GM21717 (cell line): Measurements from ENCODE around the gene RABL3.
"Not testable (repeated sequence)": the region's sequence is repeated elsewhere in the genome, so short reads cannot be mapped to it uniquely, and the experiment has no call there.

ENCODE experiments used
- ATAC-seq: cut with Tn5 transposase; IDR thresholded peaks from one replicate; pipeline ENCODE4 v1.9.1; 2021; ENCODE audit warnings: mild to moderate bottlenecking, moderate library complexity; ENCODE audit not compliant: unreplicated experiment

RABL3 gene, protein sequence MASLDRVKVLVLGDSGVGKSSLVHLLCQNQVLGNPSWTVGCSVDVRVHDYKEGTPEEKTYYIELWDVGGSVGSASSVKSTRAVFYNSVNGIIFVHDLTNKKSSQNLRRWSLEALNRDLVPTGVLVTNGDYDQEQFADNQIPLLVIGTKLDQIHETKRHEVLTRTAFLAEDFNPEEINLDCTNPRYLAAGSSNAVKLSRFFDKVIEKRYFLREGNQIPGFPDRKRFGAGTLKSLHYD

DNA sequence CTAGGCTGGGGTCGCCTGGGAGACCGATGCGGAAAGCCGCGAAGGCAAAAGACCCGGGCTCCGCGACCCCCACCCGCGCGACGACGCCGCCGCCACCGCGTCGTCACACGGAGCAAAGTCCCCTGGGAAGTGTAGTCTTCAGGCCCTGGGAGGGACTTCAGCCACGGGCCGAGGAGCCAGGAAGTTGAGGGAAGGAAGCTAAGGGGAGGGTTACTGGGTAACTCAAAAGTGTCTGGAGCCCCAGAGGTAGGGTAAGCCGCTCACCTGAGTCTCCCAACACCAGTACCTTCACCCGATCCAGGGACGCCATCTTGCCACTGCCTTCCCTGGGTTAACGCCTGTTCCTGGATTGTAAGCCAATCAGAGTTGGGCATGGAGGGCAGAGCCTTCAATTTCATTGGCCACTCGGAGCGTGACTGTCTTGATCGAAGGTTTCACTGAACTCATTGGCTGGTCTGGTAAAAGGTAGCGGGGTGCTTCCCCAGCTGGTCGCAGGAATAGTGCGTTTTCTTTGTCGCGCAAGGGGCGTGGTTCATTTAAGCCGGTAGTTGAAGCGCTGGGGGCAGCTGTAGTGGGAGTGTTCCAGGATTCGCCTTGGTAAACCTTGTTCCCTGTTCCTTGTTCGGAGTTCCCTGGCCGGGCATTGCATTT, at the start of gene RABL3, which contains the start of gene GTF2E1:
TSS of gene RABL3 (minus strand) at position 319 of the 651 bp plus-strand sequence. CDS start at position 310, 9 bp downstream.
TSS of gene GTF2E1 (plus strand) at position 547 of the 651 bp plus-strand sequence. CDS start 7,809 bp downstream, outside the sequence.
- ATAC-seq = peak; percentile 99

DNA sequence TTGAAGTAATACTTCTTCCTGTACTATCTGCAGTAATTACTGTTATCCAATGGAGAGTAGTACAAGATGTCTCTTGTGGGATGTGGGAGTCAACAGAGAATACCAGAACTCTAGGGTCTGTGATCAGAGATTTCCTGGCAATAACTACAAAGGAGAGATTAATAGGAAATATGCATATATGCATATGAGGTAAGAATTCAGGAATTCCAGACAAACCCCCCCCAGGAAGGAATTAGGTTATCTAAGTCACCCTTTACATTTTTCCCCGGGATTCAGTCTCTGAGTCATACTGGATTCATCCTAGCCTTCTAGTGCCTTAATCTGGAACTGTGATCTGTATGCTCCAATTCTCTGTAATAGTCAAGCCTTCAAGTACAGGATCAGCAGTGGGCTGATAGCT, 49.6 kb upstream of the RABL3 start:
- ATAC-seq = no peak

DNA sequence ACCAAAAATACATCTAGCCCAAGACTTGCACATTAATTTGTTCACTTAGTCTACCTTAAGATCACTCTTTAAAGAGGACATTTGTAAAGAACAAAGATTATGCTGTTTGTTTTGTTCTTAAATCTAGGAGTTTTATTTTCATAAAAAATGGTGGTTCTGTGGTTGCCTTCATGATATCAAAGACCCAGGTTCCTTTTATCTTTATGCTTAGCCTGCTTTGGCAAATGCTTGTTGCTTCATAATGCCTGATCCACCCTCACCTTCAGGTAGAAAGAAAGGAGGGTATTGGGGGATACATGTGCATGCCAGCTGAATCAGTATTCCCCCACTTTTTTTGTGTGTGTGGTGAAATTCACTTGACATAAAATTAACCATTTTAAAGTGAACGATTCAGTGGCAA, 48.7 kb upstream of the RABL3 start:
- no peak for ATAC-seq

DNA sequence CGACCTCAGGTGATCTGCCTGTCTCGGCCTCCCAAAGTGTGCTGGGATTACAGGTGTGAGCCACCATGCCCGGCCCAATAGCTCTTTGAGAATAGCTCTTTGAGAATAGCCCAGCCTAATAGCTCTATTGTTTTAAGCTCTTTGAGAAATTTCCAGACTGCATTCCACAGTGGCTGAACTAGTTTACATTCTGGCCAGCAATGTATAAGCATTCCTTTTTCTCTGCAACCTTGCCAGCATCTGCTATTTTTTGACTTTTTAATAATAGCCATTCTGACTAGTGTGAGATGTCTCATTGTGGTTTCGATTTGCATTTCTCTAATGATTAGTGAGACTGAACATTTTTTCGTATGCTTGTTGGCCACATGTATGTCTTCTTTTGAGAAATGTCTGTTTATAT, 43.5 kb upstream of the RABL3 start:
- peak; percentile 72 for ATAC-seq

DNA sequence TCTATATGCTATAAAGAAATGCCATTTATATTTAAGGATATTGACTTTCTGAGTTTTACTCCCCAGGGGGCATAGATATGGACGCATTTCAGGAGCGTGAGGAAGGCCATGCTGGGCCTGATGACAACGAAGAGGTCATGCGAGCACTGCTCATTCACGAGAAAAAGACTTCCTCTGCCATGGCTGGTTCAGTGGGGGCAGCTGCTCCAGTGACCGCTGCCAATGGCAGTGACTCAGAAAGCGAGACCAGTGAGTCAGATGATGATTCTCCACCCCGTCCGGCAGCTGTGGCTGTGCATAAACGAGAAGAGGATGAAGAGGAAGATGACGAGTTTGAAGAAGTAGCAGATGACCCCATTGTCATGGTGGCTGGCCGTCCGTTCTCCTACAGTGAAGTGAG, 38.7 kb upstream of the RABL3 start:
- ATAC-seq = peak; percentile 92

DNA sequence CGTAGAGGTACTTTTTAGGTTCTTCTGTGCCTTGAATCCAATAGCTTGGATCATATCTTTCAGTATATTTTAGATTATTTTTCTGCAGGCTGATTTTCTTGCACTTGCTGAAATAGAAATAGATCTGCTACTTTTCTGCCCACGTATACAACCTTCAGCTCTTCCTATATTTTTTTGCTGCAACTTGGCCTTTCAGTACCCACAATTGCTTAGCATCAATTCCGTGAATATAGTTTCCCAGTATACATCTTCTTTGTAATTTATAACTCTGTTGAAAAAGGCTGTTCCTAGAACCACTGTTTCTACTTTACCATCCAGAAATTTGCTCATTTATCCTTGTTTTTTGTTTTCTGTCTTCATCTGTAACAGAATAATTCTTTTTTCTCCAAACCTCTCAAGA, 36.5 kb upstream of the RABL3 start:
- ATAC-seq = no peak

DNA sequence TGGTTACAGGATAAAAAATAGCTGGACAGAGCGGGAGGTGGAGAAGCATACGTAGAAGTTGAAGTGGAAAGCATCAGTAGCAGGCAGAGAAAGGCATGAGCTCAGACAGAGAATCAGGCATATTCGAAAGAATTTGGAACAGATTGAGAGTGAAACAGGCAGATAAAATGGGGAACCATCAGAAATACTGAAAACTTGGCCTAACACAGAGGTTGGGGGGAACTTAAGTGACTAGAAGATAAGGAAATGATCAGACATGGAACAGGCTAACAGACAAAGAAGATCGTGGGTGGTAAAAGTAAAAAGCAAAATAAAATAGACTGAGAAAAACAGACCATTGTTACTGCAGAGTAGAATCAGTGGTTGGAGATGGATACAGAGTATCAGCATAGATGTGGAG, 33.1 kb upstream of the RABL3 start:
- no peak for ATAC-seq

DNA sequence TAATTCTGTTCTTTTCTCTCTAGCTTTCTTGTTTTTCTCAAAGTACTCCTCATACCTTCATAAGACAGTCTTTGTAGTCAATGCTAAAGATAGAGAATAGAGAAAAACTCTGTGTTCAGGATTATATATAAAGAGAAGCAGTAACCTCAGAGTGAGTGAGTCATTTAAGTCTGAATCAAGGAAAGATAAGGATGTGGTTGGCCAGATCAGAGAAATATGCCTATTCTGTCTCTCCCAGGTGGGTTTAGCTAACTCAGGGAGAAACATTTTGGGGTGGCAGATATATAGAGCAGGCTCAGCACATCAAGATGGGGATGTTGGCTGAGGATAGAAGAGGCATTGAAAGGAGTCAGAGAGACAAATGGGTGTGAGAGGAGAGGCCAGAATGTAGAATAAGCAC, 31.6 kb upstream of the RABL3 start:
- peak; percentile 93 for ATAC-seq

DNA sequence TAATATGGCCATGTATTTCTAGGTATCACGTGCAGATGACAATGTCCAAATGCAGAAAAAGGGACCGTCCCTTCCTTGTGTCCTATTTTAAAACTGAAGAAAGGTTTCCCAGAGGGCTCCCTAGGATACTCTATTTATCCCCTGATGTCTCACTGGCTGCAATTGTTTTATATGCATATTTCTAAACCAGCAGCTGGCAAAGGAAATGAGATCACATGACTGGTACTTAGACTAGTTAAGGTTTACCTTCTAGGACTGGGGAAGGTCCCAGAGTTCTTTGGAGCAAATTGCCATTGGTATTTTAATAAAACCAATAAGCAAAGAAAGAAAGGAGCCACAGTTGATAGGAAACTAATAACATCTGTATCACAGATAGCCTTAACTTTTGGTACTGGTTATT, 29.8 kb upstream of the RABL3 start:
- no peak for ATAC-seq

DNA sequence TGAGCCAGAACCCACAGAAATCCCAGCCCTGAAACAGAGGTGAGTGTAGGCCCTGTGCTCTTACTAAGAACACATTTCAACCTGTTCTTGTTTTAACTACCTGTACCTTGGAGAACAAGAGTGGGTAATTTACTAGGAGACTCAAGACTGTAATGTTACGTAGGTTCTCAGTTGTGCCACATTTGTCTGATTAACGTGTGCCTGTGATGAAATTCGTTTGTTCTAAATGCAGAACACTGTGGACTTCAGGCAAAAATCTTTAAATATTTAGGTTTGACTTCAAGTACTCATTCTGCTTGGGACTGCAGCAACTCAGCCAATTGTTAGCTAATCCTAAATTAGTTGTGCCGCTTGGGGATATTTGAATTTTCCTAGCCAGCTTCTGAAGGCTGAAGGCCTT, 28.6 kb upstream of the RABL3 start:
- no peak for ATAC-seq

DNA sequence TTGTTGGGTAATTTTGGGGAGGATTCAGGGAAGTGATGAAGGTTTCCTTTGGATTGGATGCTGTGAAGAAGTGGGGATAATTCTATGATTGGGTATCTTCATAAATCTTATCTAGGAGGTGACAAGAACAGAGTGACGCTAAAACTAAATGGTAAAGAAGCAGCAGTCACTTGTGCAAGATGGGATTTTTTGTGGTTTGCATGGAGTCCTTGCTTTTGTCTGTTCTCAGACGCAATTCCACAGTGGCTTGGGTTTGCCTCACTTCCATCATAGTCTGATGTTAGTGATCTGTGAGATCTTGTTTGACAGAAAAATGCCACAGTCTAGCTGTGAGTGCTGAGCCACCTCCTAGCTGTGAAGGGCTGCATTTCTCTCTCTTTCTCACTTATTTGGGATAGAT, 27.1 kb upstream of the RABL3 start:
- ATAC-seq = no peak

DNA sequence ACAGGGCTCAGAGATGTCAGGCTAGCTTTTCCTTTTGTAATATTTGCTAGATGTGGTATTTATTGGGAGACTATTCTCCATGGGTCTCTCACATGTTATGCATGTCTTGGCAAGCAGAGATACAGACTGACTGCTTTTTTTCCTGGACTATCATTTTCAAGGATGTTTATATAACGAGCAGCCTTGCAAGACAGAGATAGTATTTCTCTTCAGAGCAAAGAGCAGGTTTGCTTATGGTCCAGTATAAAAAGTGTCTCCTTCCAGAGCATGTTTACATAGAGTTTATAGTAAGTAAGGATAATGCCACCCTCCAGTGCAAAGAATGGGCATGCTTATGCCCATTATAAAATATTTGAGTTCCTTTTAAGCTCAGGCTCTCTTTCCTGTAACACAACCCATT, 24.8 kb upstream of the RABL3 start:
- no peak for ATAC-seq

DNA sequence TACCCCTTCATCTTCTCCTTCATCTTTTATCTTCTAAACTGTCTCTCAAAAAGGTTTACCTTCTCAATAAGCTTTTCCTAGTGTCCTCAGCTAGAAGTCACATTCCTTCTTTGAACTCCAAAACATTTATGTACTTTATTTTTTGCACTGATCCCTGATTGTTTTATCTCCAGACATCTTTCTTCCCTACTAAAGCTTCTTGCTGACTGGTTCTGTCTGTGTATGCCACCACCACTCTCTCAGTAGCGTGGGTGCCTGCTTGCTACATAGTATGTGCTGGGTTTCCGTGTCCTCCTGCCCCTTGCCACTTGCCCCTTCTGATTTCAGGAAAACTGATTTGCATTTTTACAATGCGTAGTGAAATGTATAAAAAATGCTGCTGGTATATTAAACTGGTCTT, 24.3 kb upstream of the RABL3 start:
- ATAC-seq = no peak

DNA sequence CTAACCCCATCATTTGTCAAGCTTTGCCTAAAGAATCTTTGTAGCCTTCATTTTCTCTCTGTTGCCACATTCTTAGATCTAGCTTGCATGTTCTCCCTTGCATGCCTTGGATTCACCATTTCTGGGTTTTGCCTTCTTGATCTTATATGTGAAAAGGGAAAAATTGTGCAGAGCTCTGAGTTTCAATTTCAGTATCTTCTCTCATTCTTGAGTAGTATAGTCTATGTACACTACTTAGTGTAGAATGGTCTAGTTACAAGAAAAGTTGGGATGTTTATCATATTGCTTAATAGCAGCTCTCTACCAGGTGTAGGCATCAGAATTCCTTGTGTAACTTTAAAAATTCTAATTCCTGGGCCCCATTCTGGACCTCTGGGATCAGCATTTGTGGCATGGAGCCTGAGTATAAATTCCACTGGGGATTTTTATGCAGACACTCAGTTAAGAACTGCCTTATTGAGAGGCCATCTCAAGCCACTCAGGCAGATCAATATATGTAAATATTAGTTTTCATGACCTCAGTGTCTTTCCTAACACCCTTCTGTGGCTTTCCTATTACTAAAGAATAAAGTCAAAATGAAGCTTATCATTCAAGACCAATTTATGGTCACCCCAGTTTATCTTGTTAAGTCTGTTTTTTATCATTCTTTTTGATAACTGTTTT, 23.6 kb upstream of the RABL3 start:
- ATAC-seq = peak; percentile 85

DNA sequence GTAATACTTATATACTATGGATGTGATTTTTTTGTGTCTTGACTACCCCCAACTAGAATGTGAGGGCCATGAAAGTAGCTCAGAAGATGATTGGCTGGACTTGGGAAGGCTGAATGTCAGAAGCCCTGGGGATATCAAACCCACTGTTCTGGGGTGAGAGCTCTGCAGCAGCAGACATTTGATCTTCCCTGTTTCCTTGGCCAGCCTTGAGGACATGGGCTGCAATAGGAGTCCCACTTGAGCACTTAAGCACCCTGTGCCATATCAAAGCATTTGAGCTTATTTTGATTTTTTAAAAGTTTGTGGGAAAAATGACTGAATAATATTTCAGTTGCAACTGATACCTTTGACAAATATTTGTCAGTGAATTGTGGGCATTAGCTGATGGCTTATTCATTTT, 21.9 kb upstream of the RABL3 start:
- no peak for ATAC-seq

DNA sequence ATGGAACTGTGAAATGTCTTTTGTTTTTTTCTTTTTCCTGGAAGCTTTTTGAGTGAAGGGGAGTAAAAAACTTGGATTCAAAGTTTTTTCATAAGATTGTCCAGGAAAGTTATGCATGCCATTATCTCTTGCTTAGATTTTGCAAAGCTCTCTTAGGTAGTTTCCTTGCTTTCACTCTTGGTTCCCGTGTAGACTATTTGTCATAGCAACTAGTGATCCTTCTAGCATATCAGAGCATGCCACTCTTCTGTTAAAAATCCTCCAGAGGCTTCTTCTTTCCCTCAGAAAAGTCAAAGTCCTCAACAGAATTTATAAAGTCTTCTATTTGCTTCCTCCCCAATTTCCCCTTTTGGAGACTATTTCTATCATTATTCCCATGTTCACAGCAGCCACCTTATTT, 21.3 kb upstream of the RABL3 start:
- ATAC-seq = peak; percentile 71

DNA sequence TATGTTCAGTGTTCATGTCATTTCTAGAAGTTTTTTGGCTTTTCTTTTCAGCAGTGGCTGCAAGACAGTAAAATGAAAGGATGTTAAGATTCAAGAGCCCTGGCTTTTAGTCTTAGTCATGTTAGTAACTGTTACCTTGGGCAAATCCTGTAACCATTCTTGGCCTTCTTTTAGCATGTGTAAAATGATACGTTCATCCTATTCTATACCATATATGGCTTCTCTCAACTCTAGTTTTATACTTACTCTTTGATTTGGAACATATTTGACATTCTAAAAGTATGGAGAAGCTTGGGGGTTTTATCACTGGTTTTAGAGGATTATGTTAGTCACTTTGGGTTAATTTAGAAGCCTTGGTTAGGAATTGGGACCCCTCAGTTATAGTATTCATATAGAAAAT, 20.3 kb upstream of the RABL3 start:
- no peak for ATAC-seq

DNA sequence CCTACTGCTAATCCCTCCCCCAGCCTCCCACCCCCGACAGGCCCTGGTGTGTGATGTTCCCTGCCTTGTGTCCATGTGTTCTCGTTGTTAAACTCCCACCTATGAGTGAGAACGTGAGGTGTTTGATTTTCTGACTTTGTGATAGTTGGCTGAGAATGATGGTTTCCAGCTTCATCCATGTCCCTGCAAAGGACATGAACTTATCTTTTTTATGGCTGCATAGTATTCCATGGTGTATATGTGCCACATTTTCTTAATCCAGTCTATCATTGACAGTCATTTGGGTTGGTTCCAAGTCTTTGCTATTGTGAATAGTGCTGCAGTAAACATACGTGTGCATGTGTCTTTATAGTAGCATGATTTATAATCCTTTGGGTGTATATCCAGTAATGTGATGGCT, 16.2 kb upstream of the RABL3 start:
- not testable (repeated sequence) for ATAC-seq

DNA sequence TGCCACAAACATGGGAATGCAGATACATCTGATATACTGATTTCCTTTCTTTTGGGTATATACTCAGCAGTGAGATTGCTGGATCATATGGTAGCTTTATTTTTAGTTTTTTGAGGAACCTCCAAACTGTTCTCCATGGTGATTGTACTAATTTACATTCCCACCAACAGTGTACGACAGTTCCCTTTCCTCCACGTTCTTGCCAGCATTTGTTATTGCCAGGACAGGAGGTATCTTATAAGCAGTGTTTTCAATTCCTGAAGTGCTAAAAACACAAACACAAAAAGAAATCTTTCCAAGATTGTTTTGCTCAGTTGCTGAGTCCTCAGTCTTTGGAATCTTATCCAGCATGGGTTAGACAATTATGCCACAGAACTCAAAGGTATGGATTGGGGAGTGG, 13.7 kb upstream of the RABL3 start:
- ATAC-seq = no peak

DNA sequence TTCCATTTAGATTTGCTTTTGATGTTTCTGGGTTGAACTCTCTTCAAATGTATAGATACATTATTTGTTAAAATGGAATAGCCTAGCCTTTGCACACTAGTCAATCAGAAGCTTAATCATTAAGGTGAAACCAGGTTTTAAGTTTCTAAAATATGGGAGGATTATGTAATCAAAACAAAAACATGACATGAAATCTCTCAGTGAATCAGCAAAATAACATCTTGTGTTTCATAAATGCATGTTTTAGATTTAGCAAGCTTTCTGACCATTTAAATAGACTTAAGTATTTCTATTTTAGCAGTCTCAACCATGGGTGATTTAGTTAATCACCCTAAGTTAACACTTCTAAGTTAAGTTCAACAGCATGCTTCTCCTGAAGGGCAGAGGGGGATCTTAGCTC, 11.5 kb upstream of the RABL3 start:
- no peak for ATAC-seq

DNA sequence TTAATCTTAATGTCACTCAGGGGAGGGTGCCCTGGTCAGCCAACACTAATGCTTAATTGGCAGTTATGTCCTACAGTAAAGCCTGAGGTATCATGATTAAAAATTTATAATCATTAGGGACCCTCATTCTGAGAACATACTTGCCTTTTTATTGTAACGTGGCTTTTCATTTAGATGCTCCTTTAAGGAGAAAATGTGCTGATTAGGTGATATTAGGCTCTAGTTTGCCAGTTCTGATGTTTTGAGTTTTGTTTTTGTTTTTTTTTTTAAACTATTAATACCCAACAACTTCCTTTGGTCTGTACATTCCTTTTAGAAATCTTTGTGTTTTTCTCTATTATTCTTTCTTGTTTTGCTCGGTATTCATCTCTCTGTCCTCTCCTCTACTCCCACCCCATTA, 10.5 kb upstream of the RABL3 start:
- no peak for ATAC-seq

DNA sequence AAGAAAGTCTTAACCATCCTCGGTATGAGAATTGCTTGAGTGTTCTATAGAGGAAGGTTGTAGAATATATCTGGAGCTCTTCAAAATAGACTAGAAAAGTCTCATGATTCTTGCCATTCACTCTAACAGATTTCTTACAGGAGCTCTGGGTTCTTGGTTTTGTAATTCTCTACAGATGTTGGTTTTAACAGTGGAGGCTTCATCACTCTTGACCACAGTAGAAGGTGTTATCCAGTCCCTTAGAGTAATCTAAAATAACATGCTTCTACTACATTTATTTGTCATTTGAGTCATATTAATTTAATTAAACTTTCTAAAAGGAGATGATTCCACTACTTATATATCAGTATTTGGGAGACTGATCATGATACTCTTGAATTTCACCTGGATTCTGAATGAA, 9.9 kb upstream of the RABL3 start:
- ATAC-seq = no peak
